NCI-H526 (cell line): ENCODE measurements around the gene ANKH.
"Not testable (repeated sequence)": the region's sequence is repeated elsewhere in the genome, so short reads cannot be mapped to it uniquely, and the experiment has no call there.

Experiments
- DNase-seq, 2 experiments: peaks; one replicate each; lab custom pipeline; 2025; lab: John Stamatoyannopoulos, UW

The ANKH gene

GRCh38 chr5:14854799-14855198 lies 16.8 kb downstream of the ANKH start:
- no peak for DNase-seq

GRCh38 chr5:14853685-14854084 lies 17.9 kb downstream of the ANKH start:
- DNase-seq, result peak; percentile 35 to 38

- no peak for DNase-seq
Observed at GRCh38 chr5:14852779-14853178, 18.8 kb downstream of the ANKH start.

GRCh38 chr5:14851999-14852526 lies 19.5 kb downstream of the ANKH start:
- DNase-seq, result no peak

GRCh38 chr5:14851597-14851996 lies 20.0 kb downstream of the ANKH start:
- DNase-seq, result no peak

- no peak for DNase-seq
Observed at GRCh38 chr5:14851050-14851419, 20.5 kb downstream of the ANKH start.

- no peak for DNase-seq
Observed at GRCh38 chr5:14850419-14851049, 21.0 kb downstream of the ANKH start.

- DNase-seq, result no peak
Observed at GRCh38 chr5:14849516-14850294, 21.9 kb downstream of the ANKH start.

- DNase-seq, result not testable (repeated sequence)
Observed at GRCh38 chr5:14848942-14849341, 22.6 kb downstream of the ANKH start.

- DNase-seq, result no peak
Observed at GRCh38 chr5:14848385-14848784, 23.2 kb downstream of the ANKH start.

- no peak for DNase-seq
Observed at GRCh38 chr5:14847471-14847870, 24.1 kb downstream of the ANKH start.

- no peak for DNase-seq
Observed at GRCh38 chr5:14842117-14842516, 29.5 kb downstream of the ANKH start.

- DNase-seq, result no peak
Observed at GRCh38 chr5:14840624-14841023, 31.0 kb downstream of the ANKH start.

- DNase-seq, result no peak
Observed at GRCh38 chr5:14838396-14839319, 32.9 kb downstream of the ANKH start.

GRCh38 chr5:14837423-14838122 lies 34.0 kb downstream of the ANKH start:
- not testable (repeated sequence) for DNase-seq

- DNase-seq, result no peak
Observed at GRCh38 chr5:14834584-14835550, 36.7 kb downstream of the ANKH start.

- no peak for DNase-seq
Observed at GRCh38 chr5:14834062-14834461, 37.5 kb downstream of the ANKH start.

- no peak for DNase-seq
Observed at GRCh38 chr5:14831006-14831338, 40.6 kb downstream of the ANKH start.

- DNase-seq, result no peak
Observed at GRCh38 chr5:14830210-14831005, 41.2 kb downstream of the ANKH start.

- DNase-seq, result no peak
Observed at GRCh38 chr5:14829396-14829795, 42.2 kb downstream of the ANKH start.
